Endothelial cell (in vitro differentiated cells): ENCODE data around the gene TMEM178A. TPM values are rescaled to one million over a fixed set of nuclear protein-coding genes. Genes with fewer than 3 reads are reported as not detected.
"Not testable (repeated sequence)": the region's sequence is repeated elsewhere in the genome, so short reads cannot be mapped to it uniquely, and the experiment has no call there.

Source experiments
- DNase-seq: peaks from one replicate; pipeline ENCODE4 v3.0.0; 2021; ENCODE audit warnings: low spot score
- H3K27ac Mint-ChIP-seq: one replicate; pipeline ENCODE4 v1.8.0; 2021; ENCODE audit warnings: mixed read lengths, inconsistent platforms; ENCODE audit not compliant: unreplicated experiment
- H3K27me3 Mint-ChIP-seq: one replicate; pipeline ENCODE4 v1.8.0; 2021; ENCODE audit warnings: mild to moderate bottlenecking, moderate library complexity, mixed read lengths, inconsistent platforms; ENCODE audit not compliant: unreplicated experiment
- H3K36me3 Mint-ChIP-seq: one replicate; pipeline ENCODE4 v1.8.0; 2021; ENCODE audit warnings: mild to moderate bottlenecking, low read depth, mixed read lengths, inconsistent platforms; ENCODE audit not compliant: unreplicated experiment
- H3K4me1 Mint-ChIP-seq: one replicate; pipeline ENCODE4 v1.8.0; 2021; ENCODE audit warnings: mild to moderate bottlenecking, mixed read lengths, inconsistent platforms; ENCODE audit not compliant: unreplicated experiment
- H3K4me3 Mint-ChIP-seq: one replicate; pipeline ENCODE4 v1.8.0; 2021; ENCODE audit warnings: mild to moderate bottlenecking, mixed read lengths, inconsistent platforms; ENCODE audit not compliant: unreplicated experiment
- H3K9me3 Mint-ChIP-seq: one replicate; pipeline ENCODE4 v1.8.0; 2021; ENCODE audit warnings: mixed read lengths, inconsistent platforms; ENCODE audit not compliant: unreplicated experiment
- total RNA-seq: library from RNA; stranded (reverse); fragmentation: NEBNext Ultra II Directional; extraction: Animal tissue kit (Norgen Biotek cat#: 25700); gene quantifications from one replicate; pipeline ENCODE4 v1.2.1, GENCODE V29; 2021; ENCODE audit not compliant: unreplicated experiment
- TF ChIP-seq, protein P1 (sequence below): fragments of 200-600 bp; sonication (generic); IDR thresholded peaks from one replicate; pipeline ENCODE4 v1.5.0; 2021; ENCODE audit warnings: antibody characterized with exemption; ENCODE audit not compliant: unreplicated experiment

Gene TMEM178A
- total RNA-seq, 1 donor from 2014 or later: 4.8 TPM

DNA sequence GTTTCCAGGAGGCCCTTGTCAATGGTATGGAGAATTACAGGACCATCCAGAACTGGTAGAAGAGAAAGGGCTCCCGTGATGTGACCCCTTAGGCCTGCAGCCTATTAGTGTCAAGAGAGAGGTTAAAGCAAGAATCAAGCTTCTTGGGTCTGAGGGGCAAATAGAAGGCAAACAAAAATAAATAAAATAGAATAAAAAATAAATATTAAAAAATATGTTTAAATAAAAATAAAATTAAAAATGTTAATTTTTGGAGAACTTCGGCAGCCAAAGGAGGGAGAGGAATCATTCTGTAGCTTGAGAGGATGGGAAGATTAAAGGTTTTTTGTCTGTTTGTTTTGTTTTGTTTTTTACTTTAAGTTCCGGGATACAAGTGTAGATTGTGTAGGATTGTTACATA is 15.2 kb upstream of the TMEM178A start:
- Mint-ChIP-seq H3K36me3 (no peaks in the 10 kb centered on the region), H3K4me3 (no peak overlapping the region), H3K4me1 (no peaks in the 10 kb centered on the region), H3K27me3 (peaks cover 2% of the 10 kb centered on the region), H3K9me3 (no peaks in the 10 kb centered on the region), H3K27ac (no peak overlapping the region)
- DNase-seq: no peak
- TF ChIP-seq, protein P1, sequence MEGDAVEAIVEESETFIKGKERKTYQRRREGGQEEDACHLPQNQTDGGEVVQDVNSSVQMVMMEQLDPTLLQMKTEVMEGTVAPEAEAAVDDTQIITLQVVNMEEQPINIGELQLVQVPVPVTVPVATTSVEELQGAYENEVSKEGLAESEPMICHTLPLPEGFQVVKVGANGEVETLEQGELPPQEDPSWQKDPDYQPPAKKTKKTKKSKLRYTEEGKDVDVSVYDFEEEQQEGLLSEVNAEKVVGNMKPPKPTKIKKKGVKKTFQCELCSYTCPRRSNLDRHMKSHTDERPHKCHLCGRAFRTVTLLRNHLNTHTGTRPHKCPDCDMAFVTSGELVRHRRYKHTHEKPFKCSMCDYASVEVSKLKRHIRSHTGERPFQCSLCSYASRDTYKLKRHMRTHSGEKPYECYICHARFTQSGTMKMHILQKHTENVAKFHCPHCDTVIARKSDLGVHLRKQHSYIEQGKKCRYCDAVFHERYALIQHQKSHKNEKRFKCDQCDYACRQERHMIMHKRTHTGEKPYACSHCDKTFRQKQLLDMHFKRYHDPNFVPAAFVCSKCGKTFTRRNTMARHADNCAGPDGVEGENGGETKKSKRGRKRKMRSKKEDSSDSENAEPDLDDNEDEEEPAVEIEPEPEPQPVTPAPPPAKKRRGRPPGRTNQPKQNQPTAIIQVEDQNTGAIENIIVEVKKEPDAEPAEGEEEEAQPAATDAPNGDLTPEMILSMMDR: no peak

DNA sequence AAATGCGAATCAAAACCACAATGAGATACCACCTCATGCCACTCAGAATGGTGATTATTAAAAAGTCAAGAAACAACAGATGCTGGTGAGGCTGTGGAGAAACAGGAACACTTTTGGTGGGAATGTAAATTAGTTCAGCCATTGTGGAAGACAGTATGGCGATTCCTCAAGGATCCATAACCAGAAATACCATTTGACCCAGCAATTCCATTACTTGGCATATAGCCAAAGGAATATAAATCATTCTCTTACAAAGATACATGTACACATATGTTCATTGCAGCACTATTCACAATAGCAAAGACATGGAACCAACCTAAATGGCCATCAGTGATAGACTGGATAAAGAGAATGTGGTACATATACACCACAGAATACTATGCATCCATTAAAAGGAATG is 9.5 kb upstream of the TMEM178A start:
- H3K36me3 Mint-ChIP-seq, H3K27ac Mint-ChIP-seq, H3K27me3 Mint-ChIP-seq, H3K9me3 Mint-ChIP-seq, H3K4me1 Mint-ChIP-seq, H3K4me3 Mint-ChIP-seq, DNase-seq: not testable (repeated sequence)

DNA sequence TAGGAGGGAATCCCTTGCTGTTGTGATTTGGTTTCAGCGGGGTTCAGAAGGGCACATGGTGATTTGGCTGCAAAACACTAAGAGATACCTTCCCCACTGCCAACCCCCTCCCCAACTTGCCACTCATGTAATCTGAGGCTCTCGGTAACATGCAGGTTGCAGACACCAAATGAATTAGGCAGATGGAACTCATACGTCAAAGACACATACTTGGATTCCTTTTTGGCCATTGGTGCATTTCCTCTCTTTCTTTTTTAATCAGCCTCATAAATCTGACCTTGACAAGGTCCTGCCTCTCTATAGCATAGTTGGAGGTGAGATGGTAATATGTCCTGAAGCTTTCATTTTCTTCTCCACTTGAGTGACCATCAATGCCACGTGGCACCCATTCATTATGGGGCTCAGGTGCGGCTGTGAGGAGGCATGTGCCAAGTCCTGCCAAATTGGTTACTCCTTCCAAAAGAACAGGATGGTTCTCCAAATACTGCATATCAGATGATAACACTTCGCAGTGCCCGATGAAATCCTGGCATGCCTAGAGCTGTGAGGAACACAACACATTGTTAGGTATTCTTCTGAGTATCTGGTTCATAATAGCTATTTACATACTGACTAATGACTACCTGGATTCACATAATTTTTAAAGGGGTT is 8.3 kb upstream of the TMEM178A start:
- no peak for DNase-seq
- Mint-ChIP-seq H3K4me1 (peaks cover 5% of the 10 kb centered on the region), H3K27me3 (no peaks in the 10 kb centered on the region), H3K27ac (no peak overlapping the region), H3K36me3 (no peaks in the 10 kb centered on the region), H3K4me3 (no peak overlapping the region), H3K9me3 (no peaks in the 10 kb centered on the region)
- TF ChIP-seq, protein P1: no peak

DNA sequence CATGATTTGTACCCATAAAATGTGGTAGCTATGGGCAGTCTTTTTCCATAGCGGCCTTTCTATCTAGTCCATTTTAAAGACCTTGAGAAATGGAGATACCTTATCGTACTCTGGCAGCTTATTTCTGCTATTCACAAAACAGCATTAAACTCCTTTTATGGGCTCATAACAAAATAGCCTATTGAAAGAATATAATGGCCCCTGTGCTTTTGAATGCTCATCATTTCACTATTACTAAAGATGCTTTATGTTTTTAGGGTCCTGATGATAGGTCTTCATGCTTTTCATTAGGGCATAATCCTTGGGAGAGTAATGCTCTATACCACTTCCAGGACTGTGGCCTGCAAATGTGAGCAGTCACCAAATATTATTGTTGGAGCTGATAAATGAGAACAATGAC is 7.3 kb upstream of the TMEM178A start:
- H3K4me3 Mint-ChIP-seq: no peak overlapping the region
- no peak overlapping the region for H3K27ac Mint-ChIP-seq
- TF ChIP-seq, protein P1: no peak
- no peaks in the 10 kb centered on the region for H3K36me3 Mint-ChIP-seq
- no peak for DNase-seq
- peaks cover 5% of the 10 kb centered on the region for H3K4me1 Mint-ChIP-seq
- H3K27me3 Mint-ChIP-seq: no peaks in the 10 kb centered on the region
- H3K9me3 Mint-ChIP-seq: no peaks in the 10 kb centered on the region

DNA sequence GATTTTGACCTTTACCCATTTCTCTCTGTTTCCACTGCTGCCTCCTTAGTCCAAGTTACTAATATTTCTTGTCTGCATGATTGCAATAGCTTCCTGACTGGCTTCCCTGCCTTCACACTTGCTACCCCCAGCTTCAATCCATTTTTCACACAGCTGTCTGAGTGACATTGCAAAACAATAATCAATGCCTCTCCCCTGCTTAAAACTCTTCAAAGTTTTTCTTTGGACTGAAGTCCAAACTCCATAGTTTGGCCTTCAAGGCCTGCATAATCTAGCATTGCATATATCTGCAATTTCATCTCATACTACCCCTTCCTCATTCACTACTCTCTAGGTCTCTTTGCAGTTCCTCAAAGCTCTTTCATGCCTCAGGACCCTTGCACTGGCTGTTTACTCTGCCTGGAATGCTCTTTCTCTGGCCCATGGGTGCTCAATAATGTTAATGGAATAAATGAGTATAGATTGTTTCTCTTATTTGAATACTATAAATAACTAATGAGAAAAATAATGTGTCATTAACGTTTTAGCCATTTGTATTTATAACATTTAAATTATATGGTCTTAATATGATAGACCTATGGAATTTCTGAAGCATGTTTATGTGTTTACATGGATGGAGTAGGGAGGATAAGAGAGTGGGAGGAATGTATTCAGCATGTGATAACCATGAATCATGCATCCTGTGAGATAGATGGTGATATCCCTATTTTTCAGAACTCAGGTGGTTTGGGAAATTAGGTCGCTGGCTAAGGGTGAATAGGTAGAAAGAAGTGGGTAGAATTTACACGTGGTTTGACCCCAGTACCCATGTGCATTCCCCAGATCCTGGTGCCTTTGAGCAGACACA is 5.7 kb upstream of the TMEM178A start:
- DNase-seq: no peak
- H3K9me3 Mint-ChIP-seq: no peaks in the 10 kb centered on the region
- peaks cover 3% of the 10 kb centered on the region for H3K27me3 Mint-ChIP-seq
- peaks cover 3% of the 10 kb centered on the region for H3K36me3 Mint-ChIP-seq
- H3K4me1 Mint-ChIP-seq: peaks cover 9% of the 10 kb centered on the region
- TF ChIP-seq, protein P1: no peak
- H3K4me3 Mint-ChIP-seq: no peak overlapping the region
- H3K27ac Mint-ChIP-seq: no peak overlapping the region
